Measurements from ENCODE around the gene TMEM163.
"Not testable (repeated sequence)": the region's sequence is repeated elsewhere in the genome, so short reads cannot be mapped to it uniquely, and the experiment has no call there.

TMEM163 gene

DNA sequence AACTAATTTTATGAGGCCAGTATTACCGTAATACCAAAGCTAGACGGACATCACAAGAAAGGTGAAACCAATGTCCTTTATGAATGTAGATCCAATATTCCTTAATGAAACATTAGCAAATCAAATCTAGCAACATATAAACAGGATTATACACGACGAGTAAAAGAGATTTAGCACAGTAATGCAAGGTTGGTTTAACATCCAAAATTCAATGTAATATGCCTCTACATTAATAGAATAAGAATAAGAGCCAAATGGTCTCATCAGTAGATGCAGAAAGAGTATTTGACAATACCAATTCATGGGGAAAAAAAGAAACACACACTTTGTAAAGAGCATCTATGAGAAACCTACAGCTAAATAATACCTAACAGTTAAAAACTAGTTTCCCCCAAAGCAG, 99.5 kb downstream of the TMEM163 start:
- DNase-seq (ENCODE audit: low spot score) = no peak

- not testable (repeated sequence) for DNase-seq (ENCODE audit: low spot score)
These were observed 103.3 kb downstream of the TMEM163 start for GRCh38 chr2:134615480-134615879.

DNA sequence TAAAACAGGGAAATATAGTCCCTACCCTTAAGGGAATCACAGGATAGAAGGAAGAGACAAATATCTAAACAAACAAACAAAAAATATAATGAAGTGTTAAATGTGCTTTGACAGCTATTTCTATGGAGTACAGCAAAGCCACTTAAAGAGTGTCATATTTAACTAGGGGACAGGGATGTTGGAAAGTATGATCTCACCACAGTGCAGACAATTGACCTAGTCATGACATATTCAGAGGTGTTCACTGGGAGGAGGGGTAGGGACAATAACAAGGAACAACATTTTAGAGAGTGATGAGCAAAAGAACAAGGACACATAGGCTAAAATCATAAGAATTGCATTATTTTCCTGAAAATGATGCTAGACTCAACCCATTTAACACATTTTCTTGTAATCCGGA, 107.5 kb downstream of the TMEM163 start:
- no peak for DNase-seq (ENCODE audit: low spot score)

GRCh38 chr2:134610871-134611270, 107.9 kb downstream of the TMEM163 start:
- DNase-seq (ENCODE audit: low spot score) = no peak

DNA sequence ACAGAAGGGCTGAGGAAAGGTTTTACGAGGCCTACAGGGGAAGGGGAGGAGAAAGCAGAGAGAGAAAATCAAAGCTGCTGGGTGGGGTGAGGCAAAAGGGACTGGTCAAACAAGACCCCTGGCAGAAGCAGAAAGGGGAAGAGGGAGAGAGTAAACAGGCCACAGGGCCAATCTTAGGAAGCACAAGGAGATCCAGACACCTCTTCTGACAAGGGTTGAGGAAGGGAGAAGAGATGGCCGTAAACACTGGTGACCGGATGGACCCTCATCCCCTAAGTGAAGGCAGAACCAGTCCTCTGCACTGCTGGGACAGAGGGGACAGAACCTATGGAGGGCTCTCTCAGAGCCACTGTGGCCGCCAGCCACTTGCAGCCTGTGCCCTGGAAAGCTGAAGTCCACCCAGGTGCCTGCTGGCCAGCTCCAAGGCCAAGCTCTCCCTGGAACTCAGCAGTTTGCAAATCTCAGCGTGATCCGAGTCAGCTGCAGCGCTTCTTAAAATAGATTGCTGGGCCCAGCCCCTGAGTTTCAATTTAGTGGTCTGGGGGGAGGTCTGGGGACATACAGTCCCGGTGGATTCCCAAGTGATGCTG, 108.8 kb downstream of the TMEM163 start:
- DNase-seq (ENCODE audit: low spot score) = peak; percentile 75

- no peak for DNase-seq (ENCODE audit: low spot score)
These were observed 114.8 kb downstream of the TMEM163 start for GRCh38 chr2:134603966-134604365.

DNA sequence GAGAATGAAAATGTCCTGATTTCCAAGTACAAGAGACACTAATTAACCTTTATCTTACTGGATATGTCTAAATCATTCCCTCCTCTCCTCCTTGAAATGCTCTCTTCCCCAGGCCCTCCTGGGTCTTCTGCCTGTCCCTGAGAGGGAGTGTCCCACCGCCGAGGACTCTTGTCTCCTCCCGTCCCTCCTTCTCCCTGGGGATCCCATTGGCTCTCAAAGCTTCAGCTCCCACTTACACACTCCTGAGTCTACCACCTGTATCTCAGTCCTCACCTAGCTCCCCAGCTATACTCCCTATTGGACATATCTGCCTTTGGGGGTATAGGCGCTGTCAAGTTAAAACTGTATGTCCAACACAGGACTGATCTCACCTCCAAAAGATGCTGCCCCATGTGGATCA, 116.1 kb downstream of the TMEM163 start:
- DNase-seq (ENCODE audit: low spot score) = no peak

- DNase-seq (ENCODE audit: low spot score) = peak; percentile 72
These were observed 117.5 kb downstream of the TMEM163 start for GRCh38 chr2:134601264-134601663.

- DNase-seq (ENCODE audit: low spot score) = no peak
These were observed 118.6 kb downstream of the TMEM163 start for GRCh38 chr2:134600208-134600607.

GRCh38 chr2:134599236-134599635, 119.6 kb downstream of the TMEM163 start:
- DNase-seq (ENCODE audit: low spot score) = no peak

DNA sequence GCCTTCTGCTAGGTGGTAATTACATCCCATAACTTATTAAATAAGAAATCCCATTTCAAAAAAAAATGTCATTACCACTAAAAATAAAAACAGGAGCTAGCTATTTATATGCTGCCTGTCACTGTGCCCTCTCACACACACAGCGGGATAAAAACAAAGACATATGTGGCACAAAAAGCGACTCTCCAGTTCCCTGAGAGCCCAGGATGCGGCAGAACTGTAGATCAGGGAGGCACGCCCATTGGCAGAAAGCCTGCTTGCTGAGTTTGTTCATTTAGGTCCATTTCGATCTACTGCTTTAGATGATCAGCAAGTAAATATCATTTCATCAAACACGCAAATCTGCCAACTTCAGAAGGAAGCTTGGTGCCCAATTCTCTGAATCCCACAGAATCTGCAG, 124.4 kb downstream of the TMEM163 start:
- DNase-seq (ENCODE audit: low spot score) = peak; percentile 98

DNA sequence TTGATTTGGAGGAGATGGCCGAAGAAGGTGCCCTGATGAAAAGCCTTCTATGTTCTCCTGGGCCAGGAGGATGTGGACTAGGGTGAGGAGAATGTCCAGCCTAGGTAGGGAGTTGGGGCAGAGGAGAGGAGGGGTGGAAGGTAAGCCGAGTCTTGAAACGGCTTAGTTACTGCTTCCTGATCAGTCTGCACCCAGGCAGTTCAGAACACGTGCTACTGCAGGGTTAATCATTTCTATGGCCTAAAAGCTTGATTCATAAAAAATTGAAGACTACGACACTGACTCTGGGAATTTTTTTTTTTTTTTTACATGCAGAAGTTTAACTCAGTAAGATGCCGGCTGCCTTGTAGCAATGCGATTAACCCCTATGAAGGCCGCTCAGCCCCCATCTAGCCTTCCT, 125.3 kb downstream of the TMEM163 start:
- no peak for DNase-seq (ENCODE audit: low spot score)

- no peak for DNase-seq (ENCODE audit: low spot score)
These were observed 126.4 kb downstream of the TMEM163 start for GRCh38 chr2:134592377-134592776.

DNA sequence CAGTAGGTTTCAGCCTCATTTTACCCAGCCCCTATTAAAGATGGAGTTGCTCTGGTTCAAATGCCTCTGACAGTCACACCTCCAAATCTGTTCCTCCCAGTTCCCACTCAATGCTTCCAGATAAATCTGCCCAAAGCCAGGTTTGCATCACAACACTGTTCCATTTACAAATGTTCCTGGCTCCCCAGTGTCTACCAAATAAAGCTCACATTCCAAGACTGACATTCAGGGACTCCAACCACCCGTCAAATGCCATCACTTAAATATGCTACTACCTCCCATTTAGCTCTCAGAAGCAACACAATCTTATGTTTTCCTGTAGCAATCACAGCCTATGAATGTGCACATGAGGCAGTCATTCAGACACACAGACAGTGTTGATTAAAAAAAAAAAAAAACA, 127.3 kb downstream of the TMEM163 start:
- no peak for DNase-seq (ENCODE audit: low spot score)

- DNase-seq (ENCODE audit: low spot score) = no peak
These were observed 128.1 kb downstream of the TMEM163 start for GRCh38 chr2:134590679-134591078.

DNA sequence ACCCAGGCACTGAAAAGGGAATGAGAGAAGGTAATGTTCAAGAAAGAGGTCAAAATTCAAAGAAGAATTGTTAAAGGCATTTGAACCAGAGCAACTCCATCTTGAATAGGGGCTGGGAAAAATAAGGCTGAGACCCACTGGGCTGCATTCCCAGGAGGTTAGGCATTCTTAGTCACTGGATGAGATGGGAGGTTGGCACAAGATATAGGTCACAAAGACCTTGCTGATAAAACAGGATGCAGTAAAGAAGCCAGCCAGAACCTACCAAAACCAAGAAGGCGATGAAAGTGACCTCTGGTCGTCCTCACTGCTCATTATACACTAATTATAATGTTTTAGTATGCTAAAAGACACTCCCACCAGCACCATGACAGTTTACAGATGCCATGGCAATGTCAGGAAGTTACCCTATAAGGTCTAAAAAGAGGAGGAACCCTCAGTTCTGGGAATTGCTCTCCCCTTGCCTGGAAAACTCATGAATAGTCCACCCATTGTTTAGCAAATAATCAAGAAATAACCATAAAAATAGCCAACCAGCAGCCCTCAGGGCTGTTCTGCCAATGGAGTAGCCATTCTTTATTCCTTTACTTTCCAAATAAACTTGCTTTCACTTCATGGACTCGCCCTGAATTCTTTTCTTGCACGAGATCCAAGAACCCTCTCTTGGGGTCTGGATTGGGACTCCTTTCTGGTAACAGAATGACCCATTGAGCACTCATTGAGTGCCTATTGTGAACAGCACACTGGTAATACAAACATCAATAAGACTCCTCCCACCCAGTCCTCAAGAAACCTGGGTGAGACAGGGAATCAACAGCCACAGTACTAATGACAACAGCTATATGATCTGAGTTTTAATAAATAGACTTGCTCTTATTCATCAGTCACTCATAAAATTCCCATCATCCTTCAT, 129.4 kb downstream of the TMEM163 start:
- DNase-seq (ENCODE audit: low spot score) = not testable (repeated sequence)

DNA sequence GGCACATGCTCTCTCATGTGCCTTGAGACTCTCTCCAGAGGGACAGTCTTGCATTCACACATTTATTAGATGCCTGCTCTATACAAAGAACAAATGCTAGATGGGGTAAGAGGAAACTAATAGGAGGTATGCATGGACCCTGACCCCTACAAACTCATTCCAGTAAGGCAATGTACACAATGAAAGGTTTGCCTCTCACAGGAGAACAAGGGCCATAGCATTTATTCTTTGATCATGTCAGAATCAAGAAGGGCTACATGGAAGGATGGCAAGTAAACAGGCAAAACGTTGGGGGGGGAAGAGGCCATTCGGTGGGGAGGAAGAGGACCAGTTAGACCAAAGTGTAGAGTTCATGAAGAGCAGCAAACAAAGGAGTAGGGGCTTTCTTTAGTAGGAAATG, 130.2 kb downstream of the TMEM163 start:
- no peak for DNase-seq (ENCODE audit: low spot score)

GRCh38 chr2:134586326-134586965, 132.4 kb downstream of the TMEM163 start:
- DNase-seq (ENCODE audit: low spot score) = no peak

- peak; percentile 70 for DNase-seq (ENCODE audit: low spot score)
These were observed 134.7 kb downstream of the TMEM163 start for GRCh38 chr2:134583997-134584520.

- no peak for DNase-seq (ENCODE audit: low spot score)
These were observed 135.3 kb downstream of the TMEM163 start for GRCh38 chr2:134583462-134583861.

DNA sequence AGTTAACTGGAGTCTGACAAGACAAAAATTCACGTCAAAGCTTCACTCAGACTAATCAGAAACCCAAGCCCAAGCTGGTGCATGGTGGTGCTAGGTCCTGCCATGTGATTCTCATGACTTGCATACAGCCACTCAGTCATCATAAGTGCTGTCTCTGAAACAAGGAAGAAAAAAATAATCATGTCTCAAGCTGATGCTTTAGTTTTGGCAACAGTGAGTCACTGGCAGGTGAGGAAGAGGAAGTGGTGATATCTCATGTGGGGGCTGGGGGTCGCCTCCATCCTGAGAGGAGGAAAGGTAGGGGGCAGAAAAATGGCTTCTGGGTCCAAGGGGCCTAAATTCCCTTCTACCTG, 136.3 kb downstream of the TMEM163 start:
- DNase-seq (ENCODE audit: low spot score) = no peak

DNA sequence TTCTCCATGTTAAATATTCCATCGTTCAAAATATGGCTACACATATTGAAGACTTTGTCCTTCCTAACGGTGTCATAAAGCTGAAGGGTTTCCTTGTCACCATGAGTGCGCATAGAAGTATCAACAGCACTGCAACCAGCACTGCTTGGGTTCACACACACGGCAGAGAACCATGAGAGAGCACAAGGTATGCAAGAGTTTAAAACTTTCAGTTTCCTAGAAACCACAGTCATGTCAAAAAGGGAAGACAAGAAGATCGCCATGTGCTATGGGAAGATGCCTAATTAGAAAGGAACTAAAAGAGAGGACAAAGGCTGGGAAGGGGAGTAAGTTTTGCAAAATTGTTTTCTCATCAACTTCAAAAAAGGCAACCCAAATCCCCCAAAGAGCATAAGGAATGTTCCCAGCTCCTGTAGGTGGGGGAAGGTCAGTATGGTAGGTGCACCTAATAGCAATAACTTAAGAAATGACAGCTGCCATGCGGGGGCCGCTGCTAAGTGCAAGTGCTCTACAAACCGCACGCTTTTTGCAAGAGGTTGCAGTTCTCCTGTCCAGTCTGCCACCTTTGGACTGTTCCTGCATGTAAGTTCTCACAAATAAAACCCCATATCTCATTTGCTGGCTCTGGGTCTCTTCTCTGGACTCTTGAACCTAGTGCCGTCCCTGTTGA, 136.8 kb downstream of the TMEM163 start:
- no peak for DNase-seq (ENCODE audit: low spot score)

Data from cerebellar cortex (tissue), 1 donor.